Testis (tissue), 3 donors: ENCODE measurements around the gene GFRA4. TPM values are rescaled to one million over a fixed set of nuclear protein-coding genes. Genes with fewer than 3 reads are reported as not detected.

ENCODE experiments used
- DNase-seq: peaks from one replicate; pipeline ENCODE4 v3.0.0-alpha.2; 2019
- H3K27ac ChIP-seq, 2 donors: fragments of 200-600 bp; sonication (generic); one replicate each; pipeline ENCODE4 v1.5.1; 2019
- H3K27me3 ChIP-seq: fragments of 200-600 bp; sonication (generic); one replicate; pipeline ENCODE4 v1.5.1; 2019
- H3K36me3 ChIP-seq: fragments of 200-600 bp; sonication (generic); one replicate; pipeline ENCODE4 v1.5.1; 2017; ENCODE audit warnings: low read depth; ENCODE audit errors: missing control alignments
- H3K4me1 ChIP-seq: fragments of 200-600 bp; sonication (generic); one replicate; pipeline ENCODE4 v1.5.1; 2019
- H3K4me3 ChIP-seq, 2 donors: fragments of 200-600 bp; sonication (generic); one replicate each; pipeline ENCODE4 v1.5.1; 2017 to 2019
- H3K9me3 ChIP-seq: fragments of 200-600 bp; sonication (generic); one replicate; pipeline ENCODE4 v1.5.1; 2017
- POLR2A ChIP-seq: fragments of 450-650 bp; IDR thresholded peaks from one replicate; pipeline ENCODE4 v1.6.1; 2017; ENCODE audit warnings: antibody characterized with exemption, mild to moderate bottlenecking, moderate library complexity
- WGBS, 2 donors: methylation state at CpG; one replicate each; pipeline ENCODE4 v1.1.5; 2018; 5-methylcytosine and 5-hydroxymethylcytosine counted together
- intact Hi-C: fragments of 100-400 bp; cut with DNase I; formaldehyde crosslinking; loops from one replicate; pipeline ENCODE4 v1.15.1; 2023; ENCODE audit warnings: low total_unique reads
- polyA plus RNA-seq: library from polyadenylated mRNA; stranded (reverse); fragments of 350-450 nt; fragmentation: Illumina TruSeq; extraction: RNeasy Lipid Tissue Mini Kit (QIAGEN cat#74804); gene quantifications from one replicate; pipeline ENCODE4 v1.2.3, GENCODE V29; 2014; ENCODE audit warnings: low read depth, low replicate concordance; ENCODE audit not compliant: insufficient read depth
- total RNA-seq, 2 donors: library from RNA; depleted of rRNA; stranded (reverse); fragments of >200 nt; gene quantifications; one replicate each; pipeline ENCODE4 v1.2.3, GENCODE V29; 2016
- TF ChIP-seq, protein P1 (sequence below), 3 experiments: fragments of 450-650 bp in 2 of 3; fragments of 200-600 bp in 1 of 3; sonication (generic) in 1 of 3; IDR thresholded peaks; one replicate each; pipeline ENCODE4 v1.5.1; 2016 to 2019; ENCODE audit warnings: antibody characterized with exemption in 3 of 3, mild to moderate bottlenecking in 2 of 3, moderate library complexity in 1 of 3

The GFRA4 gene
- total and polyA plus RNA-seq, 3 donors from 2014 or later = 0.31 to 0.74 (median 0.51) TPM

- Histone ChIP-seq H3K27ac (no peak overlapping the region), H3K9me3 (no peaks in the 10 kb centered on the region), H3K27me3 (no peaks in the 10 kb centered on the region), H3K4me3 (no peak overlapping the region), H3K36me3 (no peaks in the 10 kb centered on the region), H3K4me1 (no peaks in the 10 kb centered on the region)
- intact Hi-C loops = no loop called here
- DNase-seq = no peak
- WGBS, 2 donors = 89 to 91% methylated on average over 16 to 17 of the region's 17 CpGs
- TF ChIP-seq POLR2A = no peak
- TF ChIP-seq, protein P1, sequence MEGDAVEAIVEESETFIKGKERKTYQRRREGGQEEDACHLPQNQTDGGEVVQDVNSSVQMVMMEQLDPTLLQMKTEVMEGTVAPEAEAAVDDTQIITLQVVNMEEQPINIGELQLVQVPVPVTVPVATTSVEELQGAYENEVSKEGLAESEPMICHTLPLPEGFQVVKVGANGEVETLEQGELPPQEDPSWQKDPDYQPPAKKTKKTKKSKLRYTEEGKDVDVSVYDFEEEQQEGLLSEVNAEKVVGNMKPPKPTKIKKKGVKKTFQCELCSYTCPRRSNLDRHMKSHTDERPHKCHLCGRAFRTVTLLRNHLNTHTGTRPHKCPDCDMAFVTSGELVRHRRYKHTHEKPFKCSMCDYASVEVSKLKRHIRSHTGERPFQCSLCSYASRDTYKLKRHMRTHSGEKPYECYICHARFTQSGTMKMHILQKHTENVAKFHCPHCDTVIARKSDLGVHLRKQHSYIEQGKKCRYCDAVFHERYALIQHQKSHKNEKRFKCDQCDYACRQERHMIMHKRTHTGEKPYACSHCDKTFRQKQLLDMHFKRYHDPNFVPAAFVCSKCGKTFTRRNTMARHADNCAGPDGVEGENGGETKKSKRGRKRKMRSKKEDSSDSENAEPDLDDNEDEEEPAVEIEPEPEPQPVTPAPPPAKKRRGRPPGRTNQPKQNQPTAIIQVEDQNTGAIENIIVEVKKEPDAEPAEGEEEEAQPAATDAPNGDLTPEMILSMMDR (IDR thresholded peaks at IDR 0.05) = no peak
These were observed 8.7 kb downstream of the GFRA4 start for GRCh38 chr20:3654326-3655130.

GRCh38 chr20:3653921-3654320 is 9.3 kb downstream of the GFRA4 start:
- TF ChIP-seq, protein P1 (IDR thresholded peaks at IDR 0.05) = no peak
- TF ChIP-seq POLR2A = no peak
- H3K27me3 ChIP-seq = no peaks in the 10 kb centered on the region
- no peak overlapping the region for H3K27ac ChIP-seq
- 65 to 71% methylated on average over 2 of the region's 2 CpGs for WGBS, 2 donors
- H3K9me3 ChIP-seq = no peaks in the 10 kb centered on the region
- DNase-seq = no peak
- no peak overlapping the region for H3K4me3 ChIP-seq
- intact Hi-C loops = no loop called here
- H3K4me1 ChIP-seq = peaks cover 3% of the 10 kb centered on the region
- H3K36me3 ChIP-seq = no peaks in the 10 kb centered on the region

- 79 to 82% methylated on average over 7 to 10 of the region's 10 CpGs for WGBS, 2 donors
- no peaks in the 10 kb centered on the region for H3K27me3 ChIP-seq
- no peak overlapping the region for H3K4me3 ChIP-seq
- intact Hi-C loops = no loop called here
- no peak overlapping the region for H3K27ac ChIP-seq
- no peaks in the 10 kb centered on the region for H3K36me3 ChIP-seq
- H3K4me1 ChIP-seq = peaks cover 5% of the 10 kb centered on the region
- no peaks in the 10 kb centered on the region for H3K9me3 ChIP-seq
- TF ChIP-seq POLR2A = no peak
- TF ChIP-seq, protein P1 (IDR thresholded peaks at IDR 0.05) = no peak
- DNase-seq = no peak
These were observed 10.3 kb downstream of the GFRA4 start for GRCh38 chr20:3652676-3653596.

GRCh38 chr20:3652221-3652620 is 11.0 kb downstream of the GFRA4 start:
- no peak overlapping the region for H3K27ac ChIP-seq

More at GRCh38 chr20:3652221-3652620, 11.0 kb downstream of the GFRA4 start:
- Histone ChIP-seq H3K36me3 (no peaks in the 10 kb centered on the region), H3K9me3 (no peaks in the 10 kb centered on the region), H3K4me1 (peaks cover 5% of the 10 kb centered on the region), H3K27me3 (no peaks in the 10 kb centered on the region), H3K4me3 (no peak overlapping the region)
- 90 to 96% methylated on average over 9 of the region's 9 CpGs for WGBS, 2 donors
- no peak for DNase-seq
- TF ChIP-seq POLR2A = no peak
- TF ChIP-seq, protein P1 (IDR thresholded peaks at IDR 0.05) = no peak
- intact Hi-C loops = no loop called here
